ENCODE measurements around the gene PCSK4.

PCSK4 gene

GRCh38 chr19:1487576-1488281 lies 2.4 kb downstream of the PCSK4 start:
- ChIA-PET CTCF (no interaction called here), POLR2A (ENCODE audit: low non-redundant PET) (no interaction called here)
- DNase-seq (ENCODE audit: low spot score), result no peak
- no peak for TF ChIP-seq CTCF (conservative IDR thresholded peaks at IDR 0.05; ENCODE audit: low read depth)
- H3K27ac ChIP-seq, result no peak overlapping the region

GRCh38 chr19:1486720-1487575 lies 3.2 kb downstream of the PCSK4 start:
- DNase-seq (ENCODE audit: low spot score), result no peak
- POLR2A ChIA-PET (ENCODE audit: low non-redundant PET), result no interaction called here
- no peak overlapping the region for H3K27ac ChIP-seq
- TF ChIP-seq CTCF (conservative IDR thresholded peaks at IDR 0.05; ENCODE audit: low read depth), result no peak
- CTCF ChIA-PET, result no interaction called here

- no peak for TF ChIP-seq CTCF (conservative IDR thresholded peaks at IDR 0.05; ENCODE audit: low read depth)
- no peak for DNase-seq (ENCODE audit: low spot score)
- ChIA-PET CTCF (no interaction called here), POLR2A (ENCODE audit: low non-redundant PET) (no interaction called here)
- H3K27ac ChIP-seq, result no peak overlapping the region
Measured at GRCh38 chr19:1483979-1484428, 6.1 kb downstream of the PCSK4 start.

GRCh38 chr19:1483131-1483978 lies 6.8 kb downstream of the PCSK4 start:
- TF ChIP-seq CTCF (conservative IDR thresholded peaks at IDR 0.05; ENCODE audit: low read depth), result no peak

GRCh38 chr19:1482361-1483130 lies 7.6 kb downstream of the PCSK4 start:
- TF ChIP-seq CTCF (conservative IDR thresholded peaks at IDR 0.05; ENCODE audit: low read depth), result no peak
- no peak overlapping the region for H3K27ac ChIP-seq
- POLR2A ChIA-PET (ENCODE audit: low non-redundant PET), result no interaction called here
- CTCF ChIA-PET, result no interaction called here
- DNase-seq (ENCODE audit: low spot score), result no peak

More at GRCh38 chr19:1483131-1483978, 6.8 kb downstream of the PCSK4 start:
- CTCF ChIA-PET, result no interaction called here
- H3K27ac ChIP-seq, result no peak overlapping the region
- no peak for DNase-seq (ENCODE audit: low spot score)
- POLR2A ChIA-PET (ENCODE audit: low non-redundant PET), result no interaction called here
